BE2C (cell line): ENCODE results near the gene ADIPOR2.
"Not testable (repeated sequence)": the region's sequence is repeated elsewhere in the genome, so short reads cannot be mapped to it uniquely, and the experiment has no call there.

ENCODE experiments used
- DNase-seq: peaks from one replicate; pipeline ENCODE4 v3.0.0-alpha.2; 2020
- H3K27me3 ChIP-seq: fragments of 250-450 bp; sonication (Bioruptor Pico); 2 replicates; pipeline ENCODE4 v1.5.1; 2020; ENCODE audit warnings: mild to moderate bottlenecking
- H3K36me3 ChIP-seq: fragments of 250-450 bp; sonication (Bioruptor Pico); 2 replicates; pipeline ENCODE4 v1.5.1; 2020; ENCODE audit warnings: mild to moderate bottlenecking
- H3K4me1 ChIP-seq: fragments of 250-450 bp; sonication (Bioruptor Pico); 2 replicates; pipeline ENCODE4 v1.5.1; 2020
- H3K4me3 ChIP-seq: 2 replicates; pipeline ENCODE4 v1.5.1; 2011; ENCODE audit warnings: low read depth, low read length
- H3K9me3 ChIP-seq: fragments of 250-450 bp; sonication (Bioruptor Pico); 2 replicates; pipeline ENCODE4 v1.5.1; 2020
- CTCF ChIP-seq: IDR thresholded peaks from 2 replicates; pipeline ENCODE4 v1.5.1; 2012; ENCODE audit warnings: mild to moderate bottlenecking, low read depth, low read length

Gene ADIPOR2

DNA sequence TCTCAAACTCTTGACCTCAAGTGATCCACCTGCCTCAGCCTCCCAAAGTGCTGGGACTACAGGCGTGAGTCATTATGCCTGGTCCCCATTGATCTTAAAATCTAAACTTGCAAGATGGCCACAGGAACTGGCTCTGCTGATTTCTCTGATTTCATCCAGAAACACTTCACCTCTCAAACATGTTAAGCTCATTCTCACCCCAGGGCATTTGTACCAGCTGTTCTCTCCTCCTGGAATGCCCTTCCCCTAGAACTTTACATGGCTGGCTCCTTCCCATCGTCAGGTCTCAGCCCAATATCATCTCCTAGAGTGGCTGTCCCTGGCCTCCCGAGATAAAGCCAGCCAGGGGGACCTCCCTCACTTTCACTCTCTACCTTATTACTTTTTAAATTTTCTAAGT, 124.2 kb downstream of the ADIPOR2 start:
- TF ChIP-seq CTCF, result no peak
- Histone ChIP-seq H3K4me1 (no peaks in the 10 kb centered on the region), H3K36me3 (no peaks in the 10 kb centered on the region), H3K9me3 (no peaks in the 10 kb centered on the region), H3K27me3 (peaks cover 6% of the 10 kb centered on the region), H3K4me3 (no peak overlapping the region)
- DNase-seq, result no peak

DNA sequence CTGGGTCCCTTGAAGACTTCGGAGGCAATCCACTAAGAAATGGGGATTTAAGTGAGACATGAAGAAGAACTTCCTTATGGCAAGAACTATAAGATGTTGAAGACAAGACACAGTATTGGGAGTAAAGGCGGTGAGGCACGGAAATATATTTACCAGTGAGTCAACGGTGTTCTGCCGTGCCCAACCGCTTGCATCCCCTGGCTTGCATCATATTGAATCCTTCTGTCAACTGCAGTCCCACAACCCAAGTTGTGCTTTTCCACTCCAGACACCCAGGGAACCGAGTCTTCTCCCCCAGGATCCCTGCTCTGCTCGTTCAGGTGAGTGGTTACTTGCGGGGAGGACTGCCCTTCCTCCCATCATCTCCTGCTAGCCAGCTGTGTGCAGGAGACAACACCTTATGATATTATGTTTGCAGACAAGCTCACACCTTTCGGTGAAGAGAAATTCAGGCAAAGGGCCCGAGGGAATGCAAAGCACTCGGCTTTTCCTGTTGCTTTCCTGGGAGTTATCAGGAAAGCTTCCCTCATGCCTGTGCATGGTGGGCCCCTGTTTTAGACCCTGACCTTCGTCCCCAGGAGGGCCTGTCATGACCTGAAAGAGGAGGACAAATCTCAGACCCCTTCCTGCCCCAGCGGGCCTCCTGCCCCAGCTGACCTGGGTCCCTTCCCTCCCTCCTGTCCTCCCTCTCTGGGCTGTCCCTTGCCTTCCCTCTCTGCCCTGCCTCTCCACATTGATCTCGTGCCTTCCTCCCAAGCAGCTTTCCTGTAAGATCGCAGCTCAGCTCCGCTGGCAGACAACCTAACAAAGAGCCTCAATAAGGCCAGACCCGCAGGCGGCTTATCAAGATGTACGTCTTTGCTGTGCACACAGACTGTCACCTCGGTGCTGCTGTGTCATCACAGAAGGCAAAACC, 125.2 kb downstream of the ADIPOR2 start:
- peaks cover 12% of the 10 kb centered on the region for H3K27me3 ChIP-seq
- DNase-seq, result no peak
- peaks cover 3% of the 10 kb centered on the region; the same call in 1 of the 2 replicates for H3K4me1 ChIP-seq
- no peaks in the 10 kb centered on the region for H3K9me3 ChIP-seq
- H3K36me3 ChIP-seq, result no peaks in the 10 kb centered on the region
- no peak for TF ChIP-seq CTCF
- no peak overlapping the region for H3K4me3 ChIP-seq

- H3K36me3 ChIP-seq, result no peaks in the 10 kb centered on the region
- DNase-seq, result no peak
- no peak for TF ChIP-seq CTCF
- no peaks in the 10 kb centered on the region for H3K9me3 ChIP-seq
- H3K4me1 ChIP-seq, result peaks cover 3% of the 10 kb centered on the region; the same call in 1 of the 2 replicates
- peaks cover 12% of the 10 kb centered on the region for H3K27me3 ChIP-seq
- no peak overlapping the region for H3K4me3 ChIP-seq
Observed at GRCh38 chr12:1816730-1817348, 126.0 kb downstream of the ADIPOR2 start.

DNA sequence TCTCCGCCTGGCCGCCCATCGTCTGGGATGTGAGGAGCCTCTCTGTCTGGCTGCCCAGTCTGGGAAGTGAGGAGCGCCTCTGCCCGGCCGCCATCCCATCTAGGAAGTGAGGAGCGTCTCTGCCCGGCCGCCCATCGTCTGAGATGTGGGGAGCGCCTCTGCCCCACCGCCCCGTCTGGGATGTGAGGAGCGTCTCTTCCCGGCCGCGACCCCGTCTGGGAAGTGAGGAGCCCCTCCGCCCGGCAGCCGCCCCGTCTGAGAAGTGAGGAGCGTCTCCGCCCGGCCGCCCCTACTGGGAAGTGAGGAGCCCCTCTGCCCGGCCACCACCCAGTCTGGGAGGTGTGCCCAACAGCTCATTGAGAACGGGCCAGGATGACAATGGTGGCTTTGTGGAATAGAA, 127.1 kb downstream of the ADIPOR2 start:
- not testable (repeated sequence) for DNase-seq

DNA sequence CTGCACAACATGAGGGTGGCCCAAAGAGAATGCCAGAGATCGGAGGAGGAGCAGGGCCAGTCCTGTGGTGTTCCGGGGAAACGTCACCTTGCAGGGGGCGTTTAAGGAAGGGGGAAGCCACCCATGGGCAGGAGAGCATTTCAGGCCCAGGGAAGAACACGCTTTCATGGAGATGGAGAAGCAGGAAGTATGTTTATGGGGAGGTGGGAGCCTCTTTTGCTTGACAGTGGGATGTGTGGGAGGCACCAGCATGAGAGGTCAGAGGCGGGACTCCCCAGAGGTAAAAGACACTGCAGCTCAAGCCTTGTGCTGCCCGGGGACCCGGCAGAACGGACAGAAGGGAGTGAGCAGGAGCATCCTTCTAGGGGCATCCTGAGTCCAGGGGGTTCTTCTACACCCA, 128.2 kb downstream of the ADIPOR2 start:
- peaks cover 12% of the 10 kb centered on the region for H3K27me3 ChIP-seq
- H3K9me3 ChIP-seq, result no peaks in the 10 kb centered on the region
- H3K4me1 ChIP-seq, result peaks cover 3% of the 10 kb centered on the region; the same call in 1 of the 2 replicates
- no peak for TF ChIP-seq CTCF
- DNase-seq, result no peak
- H3K4me3 ChIP-seq, result no peak overlapping the region
- H3K36me3 ChIP-seq, result no peaks in the 10 kb centered on the region

More for the DNA sequence above, 127.1 kb downstream of the ADIPOR2 start:
- H3K27me3 ChIP-seq, result peaks cover 12% of the 10 kb centered on the region
- H3K36me3 ChIP-seq, H3K9me3 ChIP-seq, H3K4me1 ChIP-seq, H3K4me3 ChIP-seq: not testable (repeated sequence)

DNA sequence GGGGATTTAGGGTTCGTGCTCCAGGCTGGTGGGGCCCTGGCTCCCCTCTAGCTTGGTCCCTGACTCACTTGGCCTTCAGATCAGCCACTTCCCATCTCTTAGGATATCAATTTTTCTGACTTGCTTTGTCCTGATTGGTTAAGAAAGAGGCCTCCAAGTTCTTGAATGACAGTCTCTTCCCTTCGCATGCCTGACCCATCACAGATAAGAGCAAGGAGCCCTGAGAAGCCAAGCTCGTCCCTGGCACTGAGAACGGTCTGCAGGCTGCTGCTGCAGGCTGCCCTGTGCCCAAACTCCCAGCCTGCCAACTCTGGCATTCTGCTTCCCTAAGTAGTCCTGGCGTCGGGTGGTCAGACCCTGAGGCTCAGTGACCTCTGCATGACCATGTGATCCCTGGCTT, 128.7 kb downstream of the ADIPOR2 start:
- peaks cover 12% of the 10 kb centered on the region for H3K27me3 ChIP-seq
- no peaks in the 10 kb centered on the region for H3K36me3 ChIP-seq
- H3K4me1 ChIP-seq, result peaks cover 3% of the 10 kb centered on the region; the same call in 1 of the 2 replicates
- no peaks in the 10 kb centered on the region for H3K9me3 ChIP-seq
- no peak for TF ChIP-seq CTCF
- no peak for DNase-seq
- no peak overlapping the region for H3K4me3 ChIP-seq
